ENCODE data around the gene FAF2. TPM values are rescaled to one million over a fixed set of nuclear protein-coding genes. Genes with fewer than 3 reads are reported as not detected.

The FAF2 gene
- total and polyA plus RNA-seq, 11 donors, result 6.6 to 20.8 (median 13.6) TPM

GRCh38 chr5:176536902-176537553 is 88.8 kb downstream of the FAF2 start, which contains the start of gene RNF44:
Gene RNF44 (minus strand): TSS chr5:176537402. CDS start chr5:176532472, 4,930 bp downstream.
- whole genome bisulfite sequencing, 4 donors, result 0 to 2% (median 0%) methylated on average over 23 to 63 of the region's 63 CpGs
- TF ChIP-seq CTCF (IDR thresholded peaks at IDR 0.05) (no peak), POLR2A (IDR thresholded peaks at IDR 0.05) (peak in 1 of 2 donors; percentile 36)
- no peaks in the 10 kb centered on the region for H3K27me3 ChIP-seq
- peaks cover 0 to 3% (median under 1%) of the 10 kb centered on the region in 9 donors for H3K36me3 ChIP-seq
- no peaks in the 10 kb centered on the region for H3K9me3 ChIP-seq
- intact Hi-C loops (cut with DNase I), result loop anchor here in 6 of 10 donors (1.0 to 10.0 kb wide), 8 partner anchors 89 to 468 kb away; partner anchors contain the start of genes FAF2 (in 5 of the 6), CLTB (in 3 of the 6), ARL10 (in 1 of the 6) and HIGD2A (in 1 of the 6)
- peak within 1 kb of the TSS; percentile 56 to 98 (median 88) for H3K4me3 ChIP-seq
- DNase-seq (peak; percentile 97 to 99 (median 98)), ATAC-seq (peak; percentile 83 to 88 (median 88))
- peak within 1 kb of the TSS; percentile 92 to 100 (median 96) for H3K27ac ChIP-seq
- peaks cover 15 to 78% (median 55%) of the 10 kb centered on the region in 12 donors for H3K4me1 ChIP-seq

GRCh38 chr5:176537554-176538229 is 89.5 kb downstream of the FAF2 start:
- TF ChIP-seq POLR2A (IDR thresholded peaks at IDR 0.05), result peak in 1 of 2 donors; percentile 39
- TF ChIP-seq CTCF (IDR thresholded peaks at IDR 0.05), result no peak
- Histone ChIP-seq H3K27me3 (no peaks in the 10 kb centered on the region), H3K36me3 (no peaks in the 10 kb centered on the region), H3K9me3 (no peaks in the 10 kb centered on the region), H3K4me1 (peaks cover 15 to 78% (median 58%) of the 10 kb centered on the region in 12 donors), H3K27ac (peak overlapping the region; percentile 92 to 100 (median 96)), H3K4me3 (peak overlapping the region; percentile 56 to 98 (median 88))
- intact Hi-C loops (cut with DNase I), result loop anchor here in 6 of 10 donors (1.0 to 10.0 kb wide), 8 partner anchors 89 to 467 kb away; partner anchors contain the start of genes FAF2 (in 5 of the 6), CLTB (in 3 of the 6), ARL10 (in 1 of the 6) and HIGD2A (in 1 of the 6)
- ATAC-seq, result peak; percentile 89 to 93 (median 90)
- 0 to 1% (median 0%) methylated on average over 36 to 43 of the region's 43 CpGs for WGBS, 4 donors
- DNase-seq, result peak; percentile 99

- Histone ChIP-seq H3K4me3 (peak overlapping the region in 10 of 12 donors; percentile 18 to 98 (median 78)), H3K27me3 (no peaks in the 10 kb centered on the region), H3K36me3 (no peaks in the 10 kb centered on the region), H3K9me3 (no peaks in the 10 kb centered on the region), H3K27ac (peak overlapping the region in 11 of 12 donors; percentile 75 to 100 (median 96)), H3K4me1 (peaks cover 15 to 71% (median 52%) of the 10 kb centered on the region in 12 donors)
- ATAC-seq, result no peak
- WGBS, 4 donors, result 23 to 31% (median 27%) methylated on average over 12 to 13 of the region's 13 CpGs
- intact Hi-C loops (cut with DNase I), result loop anchor here in 6 of 10 donors (5.0 to 10.0 kb wide), 6 partner anchors 91 to 466 kb away; partner anchors contain the start of genes FAF2 (in 4 of the 6), CLTB (in 2 of the 6), ARL10 (in 1 of the 6) and HIGD2A (in 1 of the 6)
- DNase-seq, result peak in 2 of 5 donors; percentile 20 to 26
- no peak for TF ChIP-seq CTCF (IDR thresholded peaks at IDR 0.05)
- no peak for TF ChIP-seq POLR2A (IDR thresholded peaks at IDR 0.05)
Measured at GRCh38 chr5:176538230-176538988, 90.2 kb downstream of the FAF2 start.
